OCI-M1 (cell line): Measurements from ENCODE around the gene RND1.

ENCODE experiments used
- DNase-seq: peaks from one replicate; lab custom pipeline; 2025; lab: John Stamatoyannopoulos, UW

RND1 gene

GRCh38 chr12:48807981-48808380 lies 57.7 kb downstream of the RND1 start:
- no peak for DNase-seq
